GM19351 (cell line): ENCODE data around the gene SARS2.

Experiments used
- ATAC-seq: cut with Tn5 transposase; IDR thresholded peaks from one replicate; pipeline ENCODE4 v1.9.1; 2021; ENCODE audit warnings: mild to moderate bottlenecking, moderate library complexity; ENCODE audit not compliant: unreplicated experiment

SARS2 gene

DNA sequence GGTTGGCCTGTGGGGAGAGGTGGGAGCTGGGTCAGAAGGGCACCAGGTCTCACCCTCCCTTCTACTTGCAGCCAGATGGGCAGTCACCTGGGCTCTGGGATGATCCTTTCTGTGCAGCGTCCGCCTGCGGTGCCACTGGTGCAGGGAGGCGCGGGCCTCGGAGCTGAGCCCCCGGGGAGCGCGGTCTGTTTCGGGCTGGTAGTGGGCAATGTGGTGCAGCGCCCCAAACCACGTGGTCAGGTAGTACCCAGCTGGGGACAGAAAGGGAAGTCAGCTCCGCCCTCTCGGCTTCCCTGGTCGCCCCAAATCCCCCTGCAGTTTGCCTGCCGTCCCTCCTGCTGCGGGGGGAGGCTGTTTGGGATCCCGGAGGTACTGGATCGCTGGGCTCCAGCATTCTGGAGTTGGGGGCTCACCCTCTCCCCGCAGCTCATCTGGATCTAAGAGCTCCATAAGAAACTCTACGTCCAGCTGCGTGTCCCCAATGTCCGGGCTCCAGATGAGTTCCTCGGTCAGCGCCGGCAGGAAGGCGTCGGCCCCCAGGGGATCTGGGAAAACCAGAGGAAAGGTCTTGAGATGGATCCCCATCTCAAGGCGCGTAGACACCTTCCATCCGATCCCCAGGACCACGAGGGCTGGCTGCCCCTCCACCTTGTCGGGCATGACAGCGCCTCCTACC is 61.3 kb downstream of the SARS2 start:
- no peak for ATAC-seq

DNA sequence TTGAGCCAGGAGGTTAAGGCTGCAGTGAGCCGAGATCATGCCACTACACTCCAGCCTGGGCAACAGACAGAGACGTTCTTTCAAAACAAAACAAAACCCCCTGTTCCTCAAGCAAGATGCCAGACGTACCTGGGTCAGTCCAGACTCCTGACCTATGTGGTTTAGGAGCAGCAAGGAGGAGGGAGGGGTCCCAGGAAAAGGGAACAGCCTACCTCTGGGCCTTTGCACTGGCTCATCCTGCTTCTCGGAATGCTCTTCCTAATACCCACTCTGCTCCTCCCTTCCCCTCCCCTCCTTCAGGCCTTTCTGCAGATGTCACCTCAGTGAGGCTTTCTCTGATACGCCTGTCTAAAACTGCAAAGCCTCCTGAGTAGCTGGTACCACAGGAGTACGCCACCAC is 62.0 kb downstream of the SARS2 start:
- no peak for ATAC-seq

DNA sequence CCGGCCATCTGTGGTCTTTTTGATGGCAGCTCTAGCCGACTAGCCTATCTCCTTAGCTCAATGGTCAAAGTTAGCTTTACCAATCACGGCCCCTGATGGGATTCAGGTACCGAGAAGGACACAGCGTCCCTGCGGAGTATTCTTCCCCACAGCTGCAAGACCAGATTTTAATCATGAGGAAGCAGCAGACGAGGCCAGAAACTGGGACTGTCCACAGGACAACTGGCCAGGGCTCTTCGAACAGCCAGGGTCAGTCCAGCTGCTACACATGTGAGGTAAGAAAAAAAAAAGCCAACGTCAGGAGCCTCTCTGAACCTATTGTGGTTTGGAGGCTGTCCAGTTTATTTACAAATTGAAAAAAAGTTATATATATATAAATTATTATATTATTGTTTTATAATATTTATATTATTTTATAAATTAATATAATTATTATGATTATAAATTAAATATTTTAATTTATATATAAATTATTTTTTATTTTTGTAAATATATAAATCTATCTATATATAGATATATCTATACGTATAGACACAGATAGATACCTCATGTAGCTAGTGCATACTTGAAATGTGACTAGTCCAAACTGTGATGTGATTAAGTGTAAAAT is 63.3 kb downstream of the SARS2 start:
- no peak for ATAC-seq
